IPS DF 6.9 (cell line): Measurements from ENCODE around the gene TEKT5.
"Not testable (repeated sequence)": the region's sequence is repeated elsewhere in the genome, so short reads cannot be mapped to it uniquely, and the experiment has no call there.

Source experiments
- DNase-seq: peaks from one replicate; pipeline ENCODE4 v3.0.0-alpha.2; 2013; ENCODE audit warnings: low read depth, low spot score
- H3K27ac ChIP-seq: one replicate; pipeline ENCODE4 v1.5.1; 2013; ENCODE audit warnings: low read length, control low read depth
- H3K27me3 ChIP-seq: 2 replicates; pipeline ENCODE4 v1.6.1; 2013; ENCODE audit warnings: mild to moderate bottlenecking, low read length; ENCODE audit not compliant: control insufficient read depth, insufficient read depth
- H3K36me3 ChIP-seq: 2 replicates; pipeline ENCODE4 v1.6.1; 2013; ENCODE audit warnings: low read length; ENCODE audit not compliant: control insufficient read depth, insufficient read depth
- H3K4me1 ChIP-seq: 2 replicates; pipeline ENCODE4 v1.6.1; 2013; ENCODE audit warnings: low read length; ENCODE audit not compliant: control insufficient read depth, insufficient read depth
- H3K4me3 ChIP-seq: 2 replicates; pipeline ENCODE4 v1.5.1; 2013; ENCODE audit warnings: mild to moderate bottlenecking, low read length
- H3K9me3 ChIP-seq: 2 replicates; pipeline ENCODE4 v1.6.1; 2013; ENCODE audit warnings: low read length, inconsistent platforms; ENCODE audit not compliant: control insufficient read depth, insufficient read depth
- WGBS: extraction: QIAGEN DNeasy Blood & Tissue Kit; methylation state at CpG from one replicate; pipeline ENCODE4 v1.1.7; 2013; ENCODE audit warnings: mixed read lengths, missing lambda C conversion rate; ENCODE audit not compliant: insufficient read length, insufficient coverage; 5-methylcytosine and 5-hydroxymethylcytosine counted together

TEKT5 gene

DNA sequence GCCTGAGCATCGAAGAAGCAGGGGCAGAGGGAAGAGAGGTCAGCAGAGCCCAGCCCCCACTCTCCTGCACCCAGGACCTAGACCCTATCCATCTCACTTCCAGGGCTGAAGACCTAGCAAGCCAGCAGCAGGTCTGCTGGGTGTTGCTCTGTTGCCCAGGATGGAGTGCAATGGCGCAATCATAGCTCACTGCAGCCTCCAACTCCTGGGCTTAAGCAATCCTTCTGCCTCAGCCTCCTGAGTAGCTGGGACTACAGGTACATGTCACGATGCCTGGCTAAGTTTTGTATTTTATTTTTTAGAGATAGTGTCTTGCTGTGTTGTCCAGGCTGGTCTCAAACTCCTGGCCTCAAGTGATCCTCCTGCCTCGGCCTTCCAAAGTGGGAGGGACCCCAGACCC lies 61.3 kb downstream of the TEKT5 start:
- not testable (repeated sequence) for DNase-seq, H3K4me3 ChIP-seq, H3K27ac ChIP-seq, H3K27me3 ChIP-seq, H3K4me1 ChIP-seq, H3K36me3 ChIP-seq, H3K9me3 ChIP-seq
- no CpG with 5 or more reads among the region's 4 CpGs for WGBS

DNA sequence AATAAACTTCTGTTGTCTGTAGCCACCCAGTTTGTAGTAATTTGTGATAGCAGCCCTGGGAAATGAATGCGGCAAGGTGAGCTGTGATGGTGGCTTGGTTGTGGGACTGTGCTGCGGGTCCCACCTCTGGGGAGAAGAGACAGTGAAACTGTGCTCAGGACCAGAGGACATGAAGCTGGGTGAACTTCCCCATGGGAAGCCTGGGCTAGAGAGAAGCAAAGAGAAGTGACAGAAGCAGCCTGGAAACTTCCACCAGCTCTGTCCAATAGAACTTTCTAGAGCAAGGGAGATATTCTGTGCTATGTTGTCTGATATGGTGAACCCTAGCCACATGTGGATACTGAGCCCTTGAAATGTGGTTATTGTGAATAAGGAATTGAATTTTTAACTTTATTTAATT lies 62.8 kb downstream of the TEKT5 start:
- Histone ChIP-seq H3K27ac (no peak overlapping the region), H3K4me1 (no peaks in the 10 kb centered on the region), H3K4me3 (no peak overlapping the region), H3K36me3 (no peaks in the 10 kb centered on the region), H3K9me3 (no peaks in the 10 kb centered on the region), H3K27me3 (no peaks in the 10 kb centered on the region)
- DNase-seq = no peak
- WGBS = no CpG with 5 or more reads among the region's 2 CpGs

DNA sequence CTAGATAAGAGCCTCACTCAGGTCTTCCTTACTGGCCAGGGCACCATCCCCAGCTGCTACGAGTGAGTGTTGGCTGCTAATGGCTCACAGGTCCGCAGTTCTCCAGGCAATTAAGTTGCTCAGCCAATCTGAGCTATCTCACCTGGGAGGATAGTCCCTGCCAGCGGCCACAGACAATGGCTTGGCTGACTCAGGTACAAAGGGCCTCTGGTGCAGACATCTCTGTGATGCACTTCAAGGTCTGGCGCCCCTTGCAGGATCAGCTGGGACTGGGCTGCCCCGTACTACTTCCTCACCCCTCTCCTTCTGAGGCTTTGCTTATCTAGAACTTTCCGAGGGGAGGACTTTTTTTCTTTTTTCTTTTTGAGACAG lies 65.2 kb downstream of the TEKT5 start:
- no CpG with 5 or more reads among the region's 6 CpGs for WGBS
- H3K4me1 ChIP-seq = no peaks in the 10 kb centered on the region
- H3K9me3 ChIP-seq = no peaks in the 10 kb centered on the region
- H3K27me3 ChIP-seq = no peaks in the 10 kb centered on the region
- H3K4me3 ChIP-seq = no peak overlapping the region
- H3K27ac ChIP-seq = no peak overlapping the region
- H3K36me3 ChIP-seq = no peaks in the 10 kb centered on the region
- DNase-seq = no peak

DNA sequence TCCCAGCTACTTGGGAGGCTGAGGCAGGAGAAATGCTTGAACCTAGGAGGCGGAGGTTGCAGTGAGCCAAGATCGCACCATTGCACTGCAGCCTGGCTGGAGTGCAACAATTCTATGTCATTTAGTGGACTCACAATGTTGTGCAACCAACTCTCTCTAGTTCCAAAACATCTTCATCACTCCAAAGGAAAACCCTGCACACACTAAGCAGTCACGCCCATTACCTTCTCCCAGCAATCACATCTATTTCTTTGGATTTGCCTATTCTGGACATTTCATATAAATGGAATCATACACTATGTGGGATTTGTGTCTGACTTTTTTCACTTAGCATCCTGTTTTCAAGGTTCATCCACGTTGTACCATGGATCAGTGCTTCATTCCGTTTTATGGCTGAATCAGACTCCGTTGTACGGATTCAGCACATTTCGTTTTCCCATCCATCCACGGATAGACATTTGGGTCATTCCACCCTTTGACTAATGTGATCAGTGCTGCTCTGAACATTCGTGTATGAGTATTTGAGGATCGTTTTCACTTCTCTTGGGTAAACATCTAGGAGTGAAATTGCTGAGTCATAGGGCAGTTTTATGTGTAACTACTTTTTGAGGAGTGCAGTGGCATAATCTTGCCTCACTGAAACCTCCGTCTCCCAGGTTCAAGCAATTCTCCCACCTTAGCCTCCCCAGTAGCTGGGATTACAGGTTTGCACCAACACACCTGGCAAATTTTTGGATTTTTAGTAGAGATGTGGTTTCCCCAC lies 69.0 kb downstream of the TEKT5 start:
- Histone ChIP-seq H3K27ac (no peak overlapping the region), H3K36me3 (no peaks in the 10 kb centered on the region), H3K9me3 (no peaks in the 10 kb centered on the region), H3K4me1 (peaks cover 4% of the 10 kb centered on the region), H3K4me3 (no peak overlapping the region), H3K27me3 (no peaks in the 10 kb centered on the region)
- no peak for DNase-seq
- no CpG with 5 or more reads among the region's 12 CpGs for WGBS

GRCh38 chr16:10624527-10624926 lies 70.2 kb downstream of the TEKT5 start:
- no peak for DNase-seq
- Histone ChIP-seq H3K27me3 (no peaks in the 10 kb centered on the region), H3K36me3 (no peaks in the 10 kb centered on the region), H3K9me3 (no peaks in the 10 kb centered on the region), H3K4me1 (peaks cover 4% of the 10 kb centered on the region), H3K4me3 (no peak overlapping the region), H3K27ac (no peak overlapping the region)
- no CpG with 5 or more reads among the region's 6 CpGs for WGBS

- no CpG with 5 or more reads among the region's 3 CpGs for WGBS
- no peak overlapping the region for H3K27ac ChIP-seq
- peaks cover 7% of the 10 kb centered on the region for H3K4me1 ChIP-seq
- H3K4me3 ChIP-seq = no peak overlapping the region
- no peaks in the 10 kb centered on the region for H3K9me3 ChIP-seq
- no peak for DNase-seq
- H3K36me3 ChIP-seq = no peaks in the 10 kb centered on the region
- H3K27me3 ChIP-seq = no peaks in the 10 kb centered on the region
Observed at GRCh38 chr16:10623059-10623458, 71.7 kb downstream of the TEKT5 start.

DNA sequence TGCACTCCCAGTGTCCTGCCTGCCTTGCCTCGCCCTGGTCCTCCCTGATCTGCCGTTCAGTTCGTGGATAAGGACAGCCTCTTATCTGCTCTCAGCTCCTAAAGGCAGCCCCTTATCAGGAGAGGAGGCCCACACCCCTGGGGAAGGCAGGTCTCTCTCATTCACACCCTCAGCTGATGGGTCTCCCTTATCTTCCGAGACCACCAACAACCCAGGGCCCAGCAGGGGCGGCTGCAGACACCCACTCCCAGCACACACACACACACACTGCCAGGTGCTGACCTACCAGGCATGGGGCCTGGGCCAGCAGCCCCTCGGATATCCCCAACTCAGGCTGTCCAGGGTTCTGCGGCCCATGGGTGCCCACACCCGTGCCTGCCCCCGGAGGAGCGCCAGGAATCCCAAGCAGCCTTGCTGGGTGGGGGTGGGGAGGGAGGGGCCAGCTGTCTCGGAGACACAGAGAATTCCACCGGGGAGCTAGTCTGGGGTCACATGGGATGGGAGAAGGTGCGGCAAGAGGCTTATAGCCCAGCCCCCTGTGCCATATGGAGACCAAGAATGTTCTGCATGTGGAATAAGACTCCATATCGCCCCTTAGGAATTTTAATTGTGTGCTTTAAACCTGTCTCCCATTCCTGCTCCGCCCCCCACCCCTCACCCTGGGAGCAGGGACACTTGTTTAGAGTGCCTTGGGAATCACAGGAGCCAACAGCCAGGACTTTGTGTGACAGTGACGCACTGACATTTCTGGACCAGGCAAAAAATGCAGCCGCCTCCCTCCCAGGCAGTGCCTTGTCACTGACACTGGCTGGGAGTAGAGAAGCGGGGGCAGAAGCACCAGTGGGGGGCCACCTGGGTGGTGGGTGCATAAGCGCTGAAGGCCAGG lies 72.5 kb downstream of the TEKT5 start:
- no peaks in the 10 kb centered on the region for H3K27me3 ChIP-seq
- H3K27ac ChIP-seq = no peak overlapping the region
- no peaks in the 10 kb centered on the region for H3K36me3 ChIP-seq
- DNase-seq = no peak
- no CpG with 5 or more reads among the region's 19 CpGs for WGBS
- peaks cover 12% of the 10 kb centered on the region for H3K4me1 ChIP-seq
- H3K4me3 ChIP-seq = no peak overlapping the region
- H3K9me3 ChIP-seq = no peaks in the 10 kb centered on the region

DNA sequence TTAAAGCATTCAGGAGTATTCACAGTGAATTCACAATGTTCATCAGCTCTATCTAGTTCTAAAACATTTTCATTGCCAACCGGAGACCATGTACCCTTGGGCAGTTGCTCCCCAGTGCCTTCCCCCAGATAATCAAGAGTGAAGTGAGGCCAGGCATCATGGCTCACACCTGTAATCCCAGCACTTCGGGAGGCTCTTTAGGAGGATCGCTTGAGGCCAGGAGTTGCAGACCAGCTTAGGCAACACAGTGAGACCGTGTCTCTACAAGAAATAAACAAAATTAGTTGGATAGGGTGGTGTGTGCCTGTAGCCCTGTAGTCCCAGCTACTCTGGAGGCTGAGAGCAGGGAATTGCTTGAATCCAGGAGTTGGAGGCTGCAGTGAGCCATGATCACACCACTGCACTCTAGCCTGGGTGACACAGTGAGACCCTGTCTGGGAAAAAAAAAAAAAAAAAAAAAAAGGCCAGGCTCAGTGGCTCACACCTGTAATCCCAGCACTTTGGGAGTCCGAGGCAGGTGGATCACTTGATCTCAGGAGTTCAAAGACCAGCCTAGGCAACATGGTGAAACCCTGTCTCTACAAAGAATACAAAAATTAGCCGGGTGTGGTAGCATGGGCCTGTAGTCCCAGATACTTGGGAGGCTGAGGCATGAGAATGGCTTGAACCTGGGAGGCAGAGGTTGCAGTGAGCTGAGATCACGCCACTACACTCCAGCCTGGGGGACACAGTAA lies 73.3 kb downstream of the TEKT5 start:
- not testable (repeated sequence) for DNase-seq, H3K27ac ChIP-seq, H3K9me3 ChIP-seq, H3K4me3 ChIP-seq, H3K36me3 ChIP-seq, H3K27me3 ChIP-seq
- no CpG with 5 or more reads among the region's 7 CpGs for WGBS
- H3K4me1 ChIP-seq = peaks cover 16% of the 10 kb centered on the region

DNA sequence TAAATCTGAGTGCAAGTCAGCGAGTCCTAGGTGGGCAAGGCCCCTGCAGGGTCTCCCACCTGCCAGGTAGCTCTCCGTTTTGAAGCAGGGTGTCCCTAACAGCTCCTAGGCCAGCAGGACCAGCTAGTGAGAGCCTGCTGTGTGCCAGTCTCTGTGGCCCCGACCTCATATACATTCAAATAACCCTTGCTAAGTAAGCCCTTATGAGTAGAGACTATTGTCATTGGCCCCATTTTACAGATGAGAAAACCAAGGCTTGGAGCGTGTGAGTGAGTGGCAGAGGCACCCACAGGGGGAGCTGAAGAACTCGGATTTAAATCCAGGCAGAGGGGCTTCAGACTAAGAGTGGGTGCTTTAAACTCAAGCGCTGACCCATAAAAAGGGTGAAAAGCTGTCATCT lies 74.6 kb downstream of the TEKT5 start:
- H3K9me3 ChIP-seq = no peaks in the 10 kb centered on the region
- no peaks in the 10 kb centered on the region for H3K36me3 ChIP-seq
- H3K27ac ChIP-seq = no peak overlapping the region
- WGBS = no CpG with 5 or more reads among the region's 6 CpGs
- DNase-seq = no peak
- H3K4me1 ChIP-seq = peaks cover 16% of the 10 kb centered on the region
- no peaks in the 10 kb centered on the region for H3K27me3 ChIP-seq
- H3K4me3 ChIP-seq = no peak overlapping the region

GRCh38 chr16:10619271-10619849 lies 75.4 kb downstream of the TEKT5 start:
- WGBS = no CpG with 5 or more reads among the region's 25 CpGs
- Histone ChIP-seq H3K4me1 (peaks cover 16% of the 10 kb centered on the region), H3K27me3 (no peaks in the 10 kb centered on the region), H3K36me3 (no peaks in the 10 kb centered on the region), H3K4me3 (no peak overlapping the region), H3K9me3 (no peaks in the 10 kb centered on the region), H3K27ac (no peak overlapping the region)
- no peak for DNase-seq
